Neural progenitor cell (in vitro differentiated cells): Measurements from ENCODE around the gene IL1RL2. TPM values are rescaled to one million over a fixed set of nuclear protein-coding genes. Genes with fewer than 3 reads are reported as not detected.

Source experiments
- DNase-seq: peaks from one replicate; pipeline ENCODE4 v3.0.0-alpha.2; 2016; ENCODE audit warnings: low spot score
- H2AFZ ChIP-seq: fragments of 200-600 bp; sonication (generic); replicated peaks from 2 replicates; pipeline ENCODE4 v1.6.1; 2016; ENCODE audit warnings: antibody characterized with exemption
- H3F3A ChIP-seq: fragments of 200-600 bp; sonication (generic); 2 replicates; pipeline ENCODE4 v1.6.1; 2016; ENCODE audit warnings: antibody characterized with exemption, low read depth
- H3K27ac ChIP-seq: fragments of 200-600 bp; sonication (generic); 2 replicates; pipeline ENCODE4 v1.5.1; 2016; ENCODE audit warnings: mild to moderate bottlenecking
- H3K27me3 ChIP-seq: fragments of 200-600 bp; sonication (generic); 2 replicates; pipeline ENCODE4 v1.6.1; 2016; ENCODE audit warnings: mild to moderate bottlenecking, moderate library complexity
- H3K36me3 ChIP-seq: fragments of 200-600 bp; sonication (generic); 2 replicates; pipeline ENCODE4 v1.5.1; 2016
- H3K4me1 ChIP-seq: fragments of 200-600 bp; sonication (generic); 2 replicates; pipeline ENCODE4 v1.6.1; 2016; ENCODE audit warnings: mixed run types
- H3K4me2 ChIP-seq: fragments of 200-600 bp; sonication (generic); 2 replicates; pipeline ENCODE4 v1.6.1; 2016
- H3K4me3 ChIP-seq: fragments of 200-600 bp; sonication (generic); 2 replicates; pipeline ENCODE4 v1.5.1; 2016
- H3K79me2 ChIP-seq: fragments of 200-600 bp; sonication (generic); 2 replicates; pipeline ENCODE4 v1.6.1; 2016; ENCODE audit warnings: low read depth
- H3K9ac ChIP-seq: fragments of 200-600 bp; sonication (generic); 2 replicates; pipeline ENCODE4 v1.6.1; 2016
- H3K9me3 ChIP-seq: fragments of 200-600 bp; sonication (generic); 2 replicates; pipeline ENCODE4 v1.5.1; 2016; ENCODE audit warnings: low read depth
- H4K20me1 ChIP-seq: fragments of 200-600 bp; sonication (generic); 2 replicates; pipeline ENCODE4 v1.6.1; 2016; ENCODE audit warnings: low read depth
- H3K27ac Mint-ChIP-seq: 3 replicates; pipeline ENCODE4 v1.8.0; 2021; ENCODE audit warnings: mixed read lengths
- H3K27me3 Mint-ChIP-seq: 2 replicates; pipeline ENCODE4 v1.8.0; 2022; ENCODE audit warnings: low read depth, mild to moderate bottlenecking, inconsistent platforms, moderate library complexity, mixed read lengths; ENCODE audit not compliant: insufficient read depth
- H3K36me3 Mint-ChIP-seq: 3 replicates; pipeline ENCODE4 v1.8.0; 2021; ENCODE audit warnings: mixed read lengths
- H3K4me1 Mint-ChIP-seq: 3 replicates; pipeline ENCODE4 v1.8.0; 2021; ENCODE audit warnings: mixed read lengths
- H3K4me3 Mint-ChIP-seq: 3 replicates; pipeline ENCODE4 v1.8.0; 2021; ENCODE audit warnings: mild to moderate bottlenecking, moderate library complexity, mixed read lengths
- H3K9me3 Mint-ChIP-seq: 3 replicates; pipeline ENCODE4 v1.8.0; 2020; ENCODE audit warnings: mixed read lengths
- EZH2 ChIP-seq: fragments of 200-600 bp; sonication (generic); IDR thresholded peaks from 2 replicates; pipeline ENCODE4 v1.6.1; 2017; ENCODE audit warnings: antibody characterized with exemption, mild to moderate bottlenecking, moderate library complexity
- EZH2phosphoT487 ChIP-seq: fragments of 200-600 bp; sonication (generic); IDR thresholded peaks from 2 replicates; pipeline ENCODE4 v1.6.1; 2017; ENCODE audit warnings: antibody characterized with exemption
- total RNA-seq: library from RNA; depleted of rRNA; stranded (reverse); fragments of >200 nt; gene quantifications from 2 replicates; pipeline ENCODE4 v1.2.3, GENCODE V29; 2015; ENCODE audit warnings: low replicate concordance
- TF ChIP-seq, protein P1 (sequence below): fragments of 200-600 bp; sonication (generic); IDR thresholded peaks from 2 replicates; pipeline ENCODE4 v1.5.1; 2017; ENCODE audit warnings: antibody characterized with exemption, mild to moderate bottlenecking

IL1RL2 gene
- total RNA-seq, 1 donor from 2014 or later = not detected

- Mint-ChIP-seq H3K27ac (no peak overlapping the region), H3K27me3 (peaks cover 4% of the 10 kb centered on the region), H3K4me1 (no peaks in the 10 kb centered on the region), H3K4me3 (no peak overlapping the region), H3K36me3 (no peaks in the 10 kb centered on the region), H3K9me3 (peaks cover 2% of the 10 kb centered on the region)
- no peaks in the 10 kb centered on the region for H4K20me1 ChIP-seq
- H3K36me3 ChIP-seq = no peaks in the 10 kb centered on the region
- H3K27ac ChIP-seq = no peak overlapping the region
- no peaks in the 10 kb centered on the region for H3K79me2 ChIP-seq
- H3F3A ChIP-seq = no peaks in the 10 kb centered on the region
- no peaks in the 10 kb centered on the region for H3K4me1 ChIP-seq
- H3K4me3 ChIP-seq = no peak overlapping the region
- no peak overlapping the region for H3K9ac ChIP-seq
- no peaks in the 10 kb centered on the region for H3K9me3 ChIP-seq
- no peak overlapping the region for H2AFZ ChIP-seq
- no peak for DNase-seq
- no peaks in the 10 kb centered on the region for H3K27me3 ChIP-seq
- no peak overlapping the region for H3K4me2 ChIP-seq
- TF ChIP-seq EZH2phosphoT487 (no peak), EZH2 (no peak)
- TF ChIP-seq, protein P1, sequence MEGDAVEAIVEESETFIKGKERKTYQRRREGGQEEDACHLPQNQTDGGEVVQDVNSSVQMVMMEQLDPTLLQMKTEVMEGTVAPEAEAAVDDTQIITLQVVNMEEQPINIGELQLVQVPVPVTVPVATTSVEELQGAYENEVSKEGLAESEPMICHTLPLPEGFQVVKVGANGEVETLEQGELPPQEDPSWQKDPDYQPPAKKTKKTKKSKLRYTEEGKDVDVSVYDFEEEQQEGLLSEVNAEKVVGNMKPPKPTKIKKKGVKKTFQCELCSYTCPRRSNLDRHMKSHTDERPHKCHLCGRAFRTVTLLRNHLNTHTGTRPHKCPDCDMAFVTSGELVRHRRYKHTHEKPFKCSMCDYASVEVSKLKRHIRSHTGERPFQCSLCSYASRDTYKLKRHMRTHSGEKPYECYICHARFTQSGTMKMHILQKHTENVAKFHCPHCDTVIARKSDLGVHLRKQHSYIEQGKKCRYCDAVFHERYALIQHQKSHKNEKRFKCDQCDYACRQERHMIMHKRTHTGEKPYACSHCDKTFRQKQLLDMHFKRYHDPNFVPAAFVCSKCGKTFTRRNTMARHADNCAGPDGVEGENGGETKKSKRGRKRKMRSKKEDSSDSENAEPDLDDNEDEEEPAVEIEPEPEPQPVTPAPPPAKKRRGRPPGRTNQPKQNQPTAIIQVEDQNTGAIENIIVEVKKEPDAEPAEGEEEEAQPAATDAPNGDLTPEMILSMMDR = no peak
Observed at GRCh38 chr2:102271844-102272243, 85.0 kb downstream of the IL1RL2 start.

GRCh38 chr2:102273619-102274211 lies 86.9 kb downstream of the IL1RL2 start:
- H3F3A ChIP-seq = peaks cover 9% of the 10 kb centered on the region
- H3K27ac Mint-ChIP-seq = no peak overlapping the region
- no peaks in the 10 kb centered on the region for H3K36me3 Mint-ChIP-seq
- no peaks in the 10 kb centered on the region for H3K27me3 ChIP-seq
- no peaks in the 10 kb centered on the region for H3K36me3 ChIP-seq
- H3K27ac ChIP-seq = no peak overlapping the region
- no peak overlapping the region for H2AFZ ChIP-seq
- H3K9me3 ChIP-seq = no peaks in the 10 kb centered on the region
- no peak overlapping the region for H3K9ac ChIP-seq
- peaks cover 14% of the 10 kb centered on the region for H3K4me1 ChIP-seq
- peaks cover 2% of the 10 kb centered on the region for H3K9me3 Mint-ChIP-seq
- no peak for DNase-seq
- peaks cover 7% of the 10 kb centered on the region for H3K27me3 Mint-ChIP-seq
- H3K4me3 Mint-ChIP-seq = no peak overlapping the region
- H3K4me3 ChIP-seq = no peak overlapping the region
- H3K4me2 ChIP-seq = no peak overlapping the region
- TF ChIP-seq EZH2phosphoT487 = no peak
- TF ChIP-seq EZH2 = no peak
- TF ChIP-seq, protein P1 = no peak
- no peaks in the 10 kb centered on the region for H3K79me2 ChIP-seq
- no peaks in the 10 kb centered on the region for H4K20me1 ChIP-seq
- H3K4me1 Mint-ChIP-seq = peaks cover 6% of the 10 kb centered on the region

DNA sequence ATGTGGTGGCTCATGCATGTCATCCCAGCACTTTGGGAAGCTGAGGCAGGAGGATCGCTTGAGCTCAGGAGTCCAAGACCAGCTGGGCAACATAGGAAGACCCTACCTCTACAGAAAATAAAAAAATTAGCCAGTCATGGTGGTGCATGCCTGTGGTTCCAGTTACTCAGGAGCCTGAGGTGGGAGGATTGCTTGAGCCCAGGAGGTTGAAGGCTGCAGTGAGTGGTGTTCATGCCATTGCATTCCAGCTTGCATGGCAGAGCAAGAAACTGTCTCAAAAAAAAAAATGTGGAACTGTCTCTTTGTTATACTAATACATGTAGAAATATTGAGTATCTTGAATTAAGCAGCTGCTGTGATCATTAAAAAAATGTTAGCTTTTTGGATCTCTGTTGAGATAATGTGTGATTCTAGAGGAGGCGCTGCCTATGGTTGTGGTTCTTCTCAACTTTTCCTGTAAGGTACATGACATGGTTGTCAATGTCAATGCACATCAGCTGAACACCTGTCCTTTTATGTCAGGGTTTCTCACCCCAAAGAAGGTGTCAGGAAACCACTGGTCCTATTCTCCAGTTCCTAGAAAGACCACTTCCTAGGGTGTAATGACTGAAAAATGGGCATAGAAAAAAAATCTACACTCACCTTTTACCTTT lies 89.9 kb downstream of the IL1RL2 start:
- TF ChIP-seq EZH2phosphoT487 (no peak), EZH2 (no peak)
- TF ChIP-seq, protein P1 = no peak
- Histone ChIP-seq H3F3A (peaks cover 11% of the 10 kb centered on the region), H3K79me2 (no peaks in the 10 kb centered on the region), H3K9ac (no peak overlapping the region), H3K4me1 (peaks cover 23% of the 10 kb centered on the region), H3K4me3 (no peak overlapping the region), H3K27me3 (no peaks in the 10 kb centered on the region), H3K36me3 (no peaks in the 10 kb centered on the region), H2AFZ (no peak overlapping the region), H4K20me1 (no peaks in the 10 kb centered on the region), H3K9me3 (no peaks in the 10 kb centered on the region), H3K27ac (no peak overlapping the region), H3K4me2 (no peak overlapping the region)
- Mint-ChIP-seq H3K4me1 (peaks cover 12% of the 10 kb centered on the region), H3K9me3 (peaks cover 2% of the 10 kb centered on the region), H3K27me3 (peaks cover 6% of the 10 kb centered on the region), H3K36me3 (no peaks in the 10 kb centered on the region), H3K4me3 (no peak overlapping the region), H3K27ac (no peak overlapping the region)
- no peak for DNase-seq
